Activated CD4-positive, CD25-positive, alpha-beta regulatory T cell treated with anti-CD3 and anti-CD28 coated beads, Interleukin-2, amount 50 U/mL, for 72 hours (primary cell): Measurements from ENCODE around the gene KCTD5.
"Not testable (repeated sequence)": the region's sequence is repeated elsewhere in the genome, so short reads cannot be mapped to it uniquely, and the experiment has no call there.

Experiments
- DNase-seq: peaks from one replicate; pipeline ENCODE4 v3.0.0; 2021

Gene KCTD5

DNA sequence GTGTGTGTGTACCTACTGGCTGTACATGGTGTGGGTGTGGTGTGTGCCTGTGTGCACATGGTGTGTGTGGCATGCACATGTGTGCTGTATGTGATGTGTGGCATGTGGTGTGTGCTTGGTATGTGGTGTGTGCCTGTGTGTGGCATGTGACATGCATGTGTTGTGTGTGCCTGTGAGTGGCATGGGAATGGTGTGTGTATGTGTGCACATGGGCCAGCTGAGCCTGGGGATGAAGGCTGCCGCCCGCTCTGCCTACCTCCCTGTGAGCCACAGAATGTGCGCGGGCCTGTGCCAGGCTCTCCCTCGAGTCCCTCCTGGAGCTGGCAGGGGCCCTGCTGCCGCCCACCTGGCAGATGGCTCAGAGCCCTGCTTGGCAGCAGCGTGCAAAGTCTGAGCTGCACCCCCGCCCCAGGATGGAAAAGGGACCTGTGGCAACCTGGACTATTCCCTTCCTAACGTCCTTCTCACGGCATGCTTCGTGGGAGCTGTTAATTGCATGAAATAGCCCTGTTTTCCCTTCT, 28.4 kb downstream of the KCTD5 start:
- DNase-seq, result no peak

- DNase-seq, result no peak
These were observed 29.2 kb downstream of the KCTD5 start for GRCh38 chr16:2711370-2712062.

DNA sequence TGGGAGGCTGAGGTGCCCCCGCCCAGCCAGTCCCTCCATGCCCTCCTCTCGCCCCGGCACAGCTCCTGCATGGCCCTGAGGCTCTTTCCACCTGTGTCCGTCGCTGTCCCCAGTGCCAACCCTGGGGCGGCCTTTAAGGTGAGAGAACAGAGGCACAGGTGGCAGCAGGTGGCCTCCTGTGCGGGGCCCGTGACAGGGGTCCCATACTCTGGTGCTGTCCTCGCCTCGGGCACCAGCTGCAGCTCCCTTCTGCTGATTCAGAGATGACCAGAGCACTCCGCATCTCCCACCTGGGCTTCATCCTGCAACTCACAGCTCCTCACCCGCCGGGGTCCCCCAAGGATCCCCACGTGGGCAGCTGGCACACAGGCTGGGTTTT, 29.7 kb downstream of the KCTD5 start:
- DNase-seq, result no peak

DNA sequence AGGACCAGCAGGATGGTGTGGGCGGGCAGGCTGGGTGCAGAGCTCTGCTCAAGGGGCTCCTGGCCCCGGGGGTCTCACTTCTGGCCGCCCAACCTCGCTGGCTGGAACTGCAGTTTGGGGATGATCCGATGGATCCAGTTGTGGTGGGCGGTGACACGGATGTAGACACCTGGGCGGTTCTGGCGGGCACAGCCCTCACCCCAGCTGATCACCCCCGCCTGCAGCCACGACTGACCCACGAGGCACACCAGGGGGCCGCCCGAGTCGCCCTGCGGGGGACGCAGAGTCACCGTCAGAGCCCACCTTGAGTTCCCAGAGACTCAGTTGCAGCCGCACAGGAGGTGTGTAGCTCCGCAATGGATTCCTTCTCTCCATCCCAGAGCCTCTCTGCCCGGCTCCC, 30.2 kb downstream of the KCTD5 start:
- no peak for DNase-seq

DNA sequence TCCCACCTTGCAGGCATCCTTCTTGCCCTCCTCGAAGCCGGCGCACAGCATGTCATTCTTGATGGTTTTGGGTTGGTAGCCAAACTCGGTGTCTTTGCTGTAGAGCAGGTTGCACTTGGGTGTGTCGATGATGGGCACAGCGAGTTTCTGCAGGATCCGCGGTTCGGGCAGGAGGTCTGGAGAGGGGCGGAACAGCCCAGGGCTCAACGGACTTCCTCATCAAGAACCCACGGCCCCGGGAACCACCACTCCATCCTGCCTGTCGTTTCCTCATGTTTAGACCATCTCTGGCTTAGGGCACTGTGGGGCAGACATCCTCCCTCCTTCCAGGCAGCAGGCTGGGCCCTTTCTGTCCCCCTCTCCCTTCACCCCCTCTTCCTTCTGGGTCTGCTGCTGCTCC, 31.2 kb downstream of the KCTD5 start:
- DNase-seq, result no peak

DNA sequence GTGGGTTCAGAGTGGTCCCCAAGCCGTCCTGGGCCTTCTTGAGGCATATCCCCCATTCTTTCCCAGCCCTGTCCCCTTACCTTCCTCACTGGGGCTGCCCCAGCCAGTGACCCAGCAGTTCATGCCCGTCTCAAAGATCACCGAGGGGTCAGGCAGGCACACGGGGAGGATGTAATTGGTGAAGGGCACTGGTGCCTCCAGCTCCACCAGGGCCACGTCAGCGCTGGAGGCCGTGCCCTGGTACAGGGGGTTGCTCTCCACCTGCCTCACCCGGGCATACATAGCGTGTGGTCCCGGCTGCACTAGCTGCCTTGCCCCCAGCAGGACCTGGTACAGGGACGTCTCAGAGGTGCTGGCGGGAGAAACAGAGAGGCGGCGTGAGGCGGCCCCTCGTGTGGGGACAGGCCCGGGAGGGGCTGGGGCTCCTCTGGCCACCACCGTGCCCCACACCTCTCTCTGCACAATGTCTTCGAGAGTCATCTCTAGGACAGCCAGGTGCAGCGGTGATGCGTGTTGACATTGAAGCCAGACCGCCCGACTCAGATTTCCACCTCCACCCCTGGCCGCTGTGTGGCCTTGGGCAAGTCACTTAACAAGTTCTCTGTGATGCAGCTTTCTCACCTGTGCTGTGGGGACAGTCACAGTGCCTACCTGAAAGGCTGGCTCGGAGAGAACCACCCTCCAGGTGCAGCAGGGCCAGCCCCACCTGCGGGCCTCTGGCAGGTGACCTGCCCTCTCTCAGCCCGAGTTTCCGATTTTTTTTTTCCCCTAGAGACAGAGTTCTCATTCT, 31.9 kb downstream of the KCTD5 start:
- no peak for DNase-seq

DNA sequence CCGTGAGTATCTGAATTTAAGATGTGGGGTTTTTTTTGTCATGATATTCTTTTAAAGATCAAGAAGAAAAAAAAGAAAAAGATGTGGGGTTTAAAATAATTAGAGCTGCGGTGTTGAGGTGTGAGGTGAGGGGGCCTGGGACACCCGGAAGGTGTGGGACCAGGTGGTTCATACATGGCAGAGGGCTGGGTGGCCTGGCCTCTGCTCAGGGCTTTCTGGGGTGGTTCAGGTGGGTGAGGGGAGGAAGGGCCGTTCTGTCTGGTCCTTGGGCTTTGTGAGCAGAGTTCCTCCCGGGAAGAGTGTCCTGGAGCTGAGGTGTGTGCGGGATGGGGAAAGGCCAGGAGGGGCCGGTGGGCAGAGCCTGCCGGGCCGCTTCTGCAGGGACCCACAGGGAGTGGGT, 32.7 kb downstream of the KCTD5 start:
- no peak for DNase-seq

DNA sequence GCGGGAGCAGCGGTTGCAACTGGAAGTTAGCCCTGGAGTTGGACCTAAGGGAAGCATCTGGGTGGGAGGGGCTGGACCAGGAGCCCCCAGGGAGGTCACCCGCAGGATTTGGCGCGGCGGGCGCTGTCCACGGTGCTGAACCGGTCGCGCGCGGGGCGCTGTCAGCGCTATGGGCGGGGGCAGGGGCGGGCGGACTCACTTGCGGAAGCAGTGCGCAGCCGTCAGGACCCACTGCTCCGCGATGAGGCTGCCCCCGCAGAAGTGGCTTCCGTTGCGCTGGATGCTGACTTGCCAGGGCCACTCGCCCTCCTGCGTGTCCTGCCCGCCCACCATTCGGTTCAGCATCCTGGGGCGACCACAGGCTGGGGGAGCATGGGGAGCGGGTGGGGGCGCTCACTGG, 33.2 kb downstream of the KCTD5 start:
- DNase-seq, result peak; percentile 77

GRCh38 chr16:2715966-2716885, 33.9 kb downstream of the KCTD5 start:
- no peak for DNase-seq

DNA sequence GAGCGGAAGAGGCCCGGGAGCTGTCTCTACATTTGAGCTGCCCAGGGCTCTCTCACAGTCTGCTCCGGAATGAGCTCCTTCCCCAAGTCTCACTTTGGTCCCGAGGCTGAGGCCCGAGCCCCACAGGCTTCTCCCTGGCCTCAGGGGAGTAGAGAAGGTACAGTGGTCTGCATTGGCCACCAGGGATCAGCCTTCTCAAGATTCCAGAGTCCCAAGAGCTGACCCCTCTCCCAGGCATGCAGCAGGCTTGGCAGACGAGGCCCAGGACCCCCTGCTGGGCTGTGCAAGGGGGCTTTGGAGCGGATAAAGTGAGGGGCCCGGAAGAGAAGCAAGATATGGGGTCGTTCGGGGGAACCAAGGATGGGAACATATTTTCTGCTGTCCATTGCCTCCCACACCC, 34.6 kb downstream of the KCTD5 start:
- DNase-seq, result no peak

- no peak for DNase-seq
These were observed 35.3 kb downstream of the KCTD5 start for GRCh38 chr16:2717383-2718263.

DNA sequence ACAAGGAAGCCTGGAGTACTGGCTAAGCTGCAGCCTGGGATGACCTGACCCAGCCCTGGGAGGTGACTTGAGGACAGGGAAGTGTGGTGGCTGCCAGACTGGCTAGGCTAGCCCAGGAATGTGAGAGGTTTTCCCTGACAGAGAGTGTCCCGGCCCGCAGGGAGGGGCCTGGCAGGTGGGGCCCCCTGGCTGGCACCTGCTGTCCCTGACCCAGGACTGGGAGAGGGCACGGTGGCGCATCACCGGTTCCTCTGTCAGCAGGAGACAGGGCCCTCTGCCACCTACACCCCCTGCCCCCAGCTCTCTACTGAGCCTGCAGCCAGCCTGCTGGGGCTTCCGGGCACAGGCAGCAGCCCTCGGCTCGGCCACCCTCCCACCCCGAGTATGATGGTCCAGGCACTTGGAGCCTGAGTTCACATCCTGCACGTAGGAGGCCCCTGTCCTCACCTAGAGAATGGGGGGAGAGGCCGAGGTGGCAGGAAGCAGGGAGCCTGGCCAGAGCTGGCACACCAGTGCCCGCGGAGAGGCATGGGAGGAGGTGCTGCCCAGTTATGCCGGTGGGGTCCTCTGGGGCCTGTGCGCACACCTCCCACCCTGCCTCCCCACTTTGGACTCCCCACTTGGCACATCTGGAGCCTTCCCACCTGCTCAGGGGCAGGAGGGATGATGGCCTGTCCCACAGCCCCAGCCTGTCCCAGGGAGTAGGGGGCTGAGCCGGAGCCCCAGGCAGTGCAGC, 37.2 kb downstream of the KCTD5 start:
- no peak for DNase-seq

DNA sequence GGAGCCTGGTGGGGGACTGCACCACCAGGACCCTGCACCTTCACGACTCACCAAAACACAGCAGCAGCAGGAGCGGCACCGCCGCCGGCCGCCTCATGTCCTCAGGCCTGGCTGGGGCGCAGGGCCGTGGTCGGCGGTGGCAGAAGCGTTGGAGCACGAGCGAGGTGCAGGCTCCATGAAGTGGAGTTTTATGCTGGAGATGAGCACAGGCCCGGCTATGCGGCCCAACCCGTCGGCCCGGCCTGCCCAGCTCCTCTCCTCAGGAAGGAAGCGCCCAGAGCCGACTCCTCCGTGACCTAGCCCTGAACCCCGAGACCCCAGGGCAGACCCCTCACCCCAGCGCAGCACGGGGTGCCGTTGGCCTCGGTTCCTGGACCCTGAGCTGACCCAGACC, 37.7 kb downstream of the KCTD5 start, which contains the start of gene PRSS27:
TSS of gene PRSS27 (minus strand) at position 161 of the 394 bp plus-strand sequence. CDS start at position 97, 64 bp downstream.
- DNase-seq, result no peak

DNA sequence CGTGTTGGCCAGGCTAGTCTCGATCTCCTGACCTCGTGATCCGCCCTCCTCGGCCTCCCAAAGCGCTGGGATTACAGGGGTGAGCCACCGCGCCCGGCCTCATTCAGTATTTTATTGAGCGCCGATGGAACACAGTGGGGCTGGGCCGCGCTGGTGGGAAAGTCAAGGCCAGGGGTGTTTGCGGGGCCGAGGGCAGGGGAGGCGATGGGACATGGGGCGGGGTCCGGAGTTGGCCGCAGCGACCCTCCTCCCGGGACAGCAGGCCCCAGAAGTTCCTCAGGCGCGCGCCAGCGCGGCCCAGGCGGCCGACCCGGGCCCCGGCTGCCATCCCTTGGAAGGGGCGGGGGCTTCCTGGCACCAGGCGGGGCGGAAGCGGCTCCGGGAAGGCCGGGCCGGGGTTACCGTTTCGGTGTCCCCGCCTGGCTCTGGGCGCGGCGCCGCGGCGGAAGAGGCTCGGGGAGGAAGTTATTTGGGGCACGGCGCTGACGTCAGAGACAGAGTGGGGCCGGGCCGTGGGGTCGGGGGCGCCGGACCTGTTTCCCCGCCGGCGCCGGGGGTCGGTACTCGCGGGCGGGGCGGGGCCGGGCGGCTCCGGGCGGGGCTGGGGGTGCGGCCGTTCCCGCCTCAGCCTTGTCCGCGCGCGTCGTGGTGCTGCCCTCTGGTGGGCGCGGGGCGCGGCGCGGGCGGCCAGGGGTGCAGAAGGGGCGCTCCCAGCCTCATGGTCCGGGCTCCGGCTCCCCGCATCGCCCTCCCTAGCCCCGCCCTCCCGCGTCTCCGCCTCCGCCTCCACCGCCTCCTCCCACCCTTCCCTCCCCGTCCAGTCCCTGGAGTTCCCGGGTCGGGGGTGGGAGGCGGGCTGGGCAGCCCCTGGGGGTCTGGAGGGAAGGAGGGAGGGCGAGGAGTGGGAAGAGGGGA, 38.7 kb downstream of the KCTD5 start:
- peak; percentile 85 for DNase-seq

GRCh38 chr16:2721634-2722173, 39.4 kb downstream of the KCTD5 start:
- DNase-seq, result not testable (repeated sequence)

- DNase-seq, result no peak
These were observed 41.9 kb downstream of the KCTD5 start for GRCh38 chr16:2724088-2724676.

GRCh38 chr16:2724816-2725348, 42.6 kb downstream of the KCTD5 start:
- no peak for DNase-seq

DNA sequence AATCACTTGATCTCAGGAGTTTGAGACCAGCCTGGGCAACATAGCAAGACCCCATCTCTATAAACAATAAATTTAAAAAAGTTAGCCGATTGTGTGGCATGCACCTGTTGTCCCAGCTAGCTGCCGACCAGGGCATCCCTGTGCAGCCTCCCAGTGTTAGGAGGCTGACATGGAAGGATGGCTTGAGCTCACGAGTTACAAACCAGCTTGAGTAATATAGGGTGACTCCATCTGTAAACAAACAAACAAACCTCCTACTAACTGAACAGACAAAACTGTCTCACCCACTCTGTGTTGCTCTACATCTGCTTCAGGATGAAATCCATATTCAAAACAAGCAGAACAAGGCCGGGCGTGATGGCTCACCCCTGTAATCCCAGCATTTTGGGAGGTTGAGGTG, 44.6 kb downstream of the KCTD5 start:
- DNase-seq, result no peak

- DNase-seq, result no peak
These were observed 45.7 kb downstream of the KCTD5 start for GRCh38 chr16:2728034-2728433.
